GM21528 (cell line): ENCODE results near the gene E4F1.

ENCODE experiments used
- ATAC-seq: cut with Tn5 transposase; IDR thresholded peaks from one replicate; pipeline ENCODE4 v1.9.1; 2021; ENCODE audit warnings: mild to moderate bottlenecking, moderate library complexity; ENCODE audit not compliant: unreplicated experiment, low FRiP score

The E4F1 gene

DNA sequence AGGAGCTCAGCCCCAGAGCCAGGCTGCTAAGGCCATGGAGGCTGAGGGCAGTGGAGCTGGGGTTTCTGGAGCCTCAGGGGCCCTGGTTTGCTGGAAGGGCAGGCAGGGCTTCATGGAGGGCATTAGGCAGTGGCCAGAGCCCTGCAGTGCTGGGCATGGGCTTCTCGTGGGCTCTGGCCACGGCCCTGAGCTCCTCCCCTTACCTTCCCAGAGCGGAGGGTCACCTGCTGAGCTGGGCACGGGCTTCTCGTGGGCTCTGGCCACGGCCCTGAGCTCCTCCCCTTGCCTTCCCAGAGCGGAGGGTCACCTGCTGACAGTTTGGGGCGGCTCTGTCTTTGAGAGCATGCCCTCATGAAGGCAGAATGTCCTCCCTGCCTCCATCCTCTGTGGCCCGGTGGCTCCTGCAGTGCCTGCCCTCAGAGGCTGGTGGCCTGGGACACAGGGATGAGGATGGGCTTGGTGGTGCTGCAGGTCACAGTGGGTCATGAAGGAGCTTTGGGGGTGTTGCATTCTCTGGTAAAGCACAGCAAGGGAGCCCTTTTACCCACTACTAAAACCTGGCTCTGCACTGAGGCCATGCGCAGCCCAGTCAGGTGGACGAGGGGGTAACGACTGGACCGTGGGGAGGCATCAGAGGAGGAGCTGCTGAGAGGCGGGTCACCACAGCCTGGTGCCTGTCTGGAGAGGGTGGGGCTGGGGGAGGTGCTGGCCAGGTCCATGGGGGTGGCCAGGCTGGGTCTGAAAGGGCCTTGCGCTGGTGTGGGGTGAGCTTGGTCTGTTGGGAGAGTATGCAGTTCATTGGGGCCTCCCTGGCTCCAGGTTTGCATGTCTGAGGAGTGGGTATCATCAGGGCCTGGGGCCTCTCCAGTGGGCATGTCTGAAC lies 47.4 kb downstream of the E4F1 start:
- no peak for ATAC-seq

DNA sequence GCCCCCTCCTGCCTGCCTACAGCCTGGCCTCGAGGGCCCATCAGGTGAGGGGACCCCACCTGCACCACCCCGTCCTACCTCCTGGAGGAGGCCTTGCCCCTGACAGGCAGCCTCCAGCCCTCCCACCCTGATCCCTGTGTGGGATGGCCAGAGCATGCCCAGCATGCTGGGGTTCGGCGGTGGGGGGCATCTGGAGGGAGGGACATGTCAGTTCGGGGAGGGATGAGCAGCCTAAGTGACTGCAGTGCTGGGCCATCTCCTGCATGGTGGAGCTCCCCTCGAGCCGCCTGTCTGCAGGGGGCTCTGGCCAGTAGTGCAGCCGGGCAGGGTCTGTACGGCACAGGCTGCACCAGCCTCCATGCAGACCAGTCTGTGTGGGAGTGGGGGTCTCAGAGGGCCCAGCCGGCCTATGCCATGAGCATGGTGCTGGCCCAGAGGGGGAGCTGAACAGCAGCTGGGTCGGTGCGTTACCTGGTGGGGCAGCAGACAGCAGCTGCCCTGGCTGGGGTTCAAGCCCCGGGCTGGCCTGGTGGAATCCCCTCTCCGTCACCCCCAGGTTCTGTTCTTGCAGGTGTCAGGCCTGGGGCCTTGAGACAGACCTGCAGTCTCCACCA lies 48.6 kb downstream of the E4F1 start:
- ATAC-seq = no peak

DNA sequence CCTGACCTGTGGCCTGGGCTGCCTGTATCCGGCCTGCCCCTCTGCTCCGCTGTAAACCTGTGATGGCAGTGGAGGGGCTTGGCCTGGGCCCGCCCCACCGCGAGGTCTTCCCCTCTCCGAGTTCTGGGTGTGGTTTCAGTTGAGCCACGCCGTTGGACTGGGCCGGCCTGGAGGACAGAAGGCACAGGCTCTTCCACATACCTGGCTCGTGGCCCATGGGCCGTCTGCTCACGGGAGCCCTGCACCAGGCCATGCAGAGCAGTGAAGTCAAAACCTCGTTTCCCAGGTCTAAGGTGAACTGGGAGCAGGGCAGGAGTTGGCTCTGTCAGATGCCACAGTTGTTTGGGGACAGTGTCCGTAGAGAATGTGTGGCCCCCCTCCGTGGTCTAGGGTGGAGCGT lies 50.1 kb downstream of the E4F1 start:
- no peak for ATAC-seq

DNA sequence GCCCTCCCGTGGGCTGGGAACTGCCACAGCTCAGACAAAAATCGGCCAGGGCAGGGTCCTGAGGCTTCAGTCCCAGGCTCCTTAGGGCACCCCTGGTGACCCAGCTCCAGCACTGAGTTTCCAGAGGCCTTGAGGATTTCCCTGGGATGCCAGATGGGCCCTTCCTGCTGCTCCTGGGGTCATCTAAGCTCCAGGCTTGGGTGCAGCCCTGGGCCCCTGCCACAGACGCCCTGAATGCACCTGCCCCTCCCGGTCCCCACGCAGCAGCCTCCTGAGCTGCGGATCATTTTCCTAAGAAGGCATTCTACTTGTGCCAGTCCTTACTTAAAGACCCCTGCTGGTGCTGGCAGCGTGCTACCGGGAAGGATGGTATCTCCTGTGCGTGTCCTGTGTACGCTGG lies 50.5 kb downstream of the E4F1 start:
- no peak for ATAC-seq

DNA sequence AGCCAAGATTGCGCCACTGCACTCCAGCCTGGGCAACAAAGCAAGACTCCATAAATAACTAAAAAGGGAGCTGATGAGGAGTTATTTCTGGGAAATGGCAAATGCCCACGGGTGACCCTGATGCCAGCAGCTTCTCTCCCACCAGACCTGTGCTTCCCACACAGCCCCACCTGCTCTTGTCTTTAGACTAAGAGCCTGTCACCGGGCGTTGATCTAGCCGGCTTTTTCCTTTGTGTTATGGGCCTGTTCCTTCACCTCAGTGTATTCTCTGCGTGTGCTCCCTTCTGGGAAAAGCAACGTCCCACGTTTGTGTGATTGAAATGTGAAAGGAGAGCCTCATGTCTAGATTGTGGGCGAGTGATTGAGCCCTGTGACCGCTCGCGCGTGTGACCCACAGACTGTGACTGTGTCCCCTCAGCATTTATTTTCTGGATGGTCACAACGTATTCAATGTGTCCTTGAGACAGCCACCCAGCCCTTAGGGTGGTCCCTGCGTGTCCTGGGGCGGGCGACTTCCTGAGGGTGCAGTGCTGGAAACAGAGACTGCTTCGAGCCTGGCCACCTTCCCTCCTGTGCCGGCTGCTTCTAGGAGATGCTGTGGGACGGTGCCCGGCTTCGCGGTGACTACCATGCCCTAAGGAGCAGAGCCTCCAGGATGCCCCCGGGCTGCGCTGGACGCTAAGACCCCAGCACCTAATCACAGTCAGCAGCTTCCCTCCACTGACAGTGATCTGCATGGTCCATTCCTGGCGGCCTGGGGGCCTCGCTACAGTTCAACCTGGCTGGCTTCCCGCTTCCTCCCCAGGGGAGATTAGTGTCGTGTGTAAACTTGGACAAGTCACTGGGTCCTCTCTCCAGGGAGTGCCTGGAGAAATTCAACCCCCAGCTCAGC lies 52.3 kb downstream of the E4F1 start:
- ATAC-seq = no peak

DNA sequence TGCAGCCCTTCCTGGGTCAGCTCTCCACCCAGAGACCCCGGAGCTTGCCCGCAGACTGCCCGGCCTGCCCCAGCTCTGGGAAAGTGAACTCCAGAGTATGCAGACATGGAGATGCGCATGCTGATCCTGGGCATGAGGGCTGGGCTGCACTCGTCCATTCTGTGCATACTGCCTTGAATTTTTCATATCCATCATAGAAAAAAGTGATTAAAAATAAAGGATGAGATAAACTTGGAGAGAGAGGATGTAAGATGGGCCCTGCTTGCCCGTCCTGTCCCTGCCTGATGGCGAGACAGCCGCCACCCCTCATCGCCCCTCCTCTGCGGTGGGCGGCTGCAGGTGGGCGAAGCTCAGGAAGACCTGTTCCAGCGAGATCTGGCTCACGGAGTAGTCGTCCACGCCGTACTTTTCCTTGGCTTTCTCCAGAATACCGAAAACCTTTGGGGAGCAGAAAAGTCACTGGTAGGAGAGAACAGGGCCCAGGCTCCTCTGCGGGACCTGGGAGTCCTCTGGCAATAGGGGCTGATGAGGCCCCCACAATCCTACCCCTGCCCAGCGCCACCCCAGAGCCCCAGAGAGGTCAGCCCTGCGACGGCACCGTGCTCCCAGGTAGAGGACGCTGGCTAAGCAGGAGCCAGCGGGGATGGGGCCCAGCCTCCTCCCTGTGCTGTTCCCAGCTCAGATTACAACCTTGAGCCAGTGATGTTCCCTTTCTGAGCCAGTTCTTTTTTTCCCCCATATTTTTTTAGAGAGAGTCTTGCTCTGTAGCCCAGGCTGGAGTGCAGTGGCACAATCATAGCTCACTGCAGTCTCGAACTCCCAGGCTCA lies 53.2 kb downstream of the E4F1 start:
- ATAC-seq = no peak

DNA sequence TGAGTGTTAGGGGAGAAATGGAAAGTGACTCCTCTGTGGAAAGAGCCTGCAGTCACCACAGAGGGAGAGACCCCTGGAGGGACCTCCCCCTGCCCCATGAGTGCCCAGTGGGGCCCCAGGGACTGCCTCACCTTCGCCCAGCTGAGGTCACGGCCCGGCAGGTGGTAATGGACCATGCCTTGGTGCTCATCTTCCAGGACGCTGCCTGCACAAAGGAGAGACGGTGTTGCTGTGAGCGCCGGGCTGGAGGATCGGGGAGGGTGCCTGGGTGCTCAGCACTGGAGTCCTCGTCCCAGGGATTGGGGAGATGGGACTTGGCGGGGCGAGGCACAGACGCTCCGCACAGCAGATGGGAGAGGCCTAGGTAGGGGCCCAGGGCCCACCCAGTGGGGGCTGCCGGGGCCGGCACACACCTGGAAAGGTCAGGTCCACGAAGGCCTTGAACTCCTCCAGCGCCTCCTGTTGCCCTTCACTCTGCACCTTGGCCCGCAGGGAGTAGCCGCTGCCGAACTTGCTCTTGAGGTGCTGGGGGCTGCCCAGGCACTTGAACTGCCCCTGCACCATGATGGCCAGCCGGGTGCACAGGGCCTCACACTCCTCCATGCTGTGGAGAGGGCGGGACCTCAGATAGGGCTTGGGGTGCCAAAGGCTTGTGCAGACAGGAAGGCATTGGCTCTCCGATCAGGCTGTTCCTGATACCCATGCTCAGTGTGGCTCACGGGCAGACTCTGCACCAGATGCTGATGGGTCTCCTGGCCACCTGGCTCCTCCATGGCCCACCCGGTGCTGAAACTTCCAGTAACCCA lies 54.3 kb downstream of the E4F1 start:
- ATAC-seq = no peak

DNA sequence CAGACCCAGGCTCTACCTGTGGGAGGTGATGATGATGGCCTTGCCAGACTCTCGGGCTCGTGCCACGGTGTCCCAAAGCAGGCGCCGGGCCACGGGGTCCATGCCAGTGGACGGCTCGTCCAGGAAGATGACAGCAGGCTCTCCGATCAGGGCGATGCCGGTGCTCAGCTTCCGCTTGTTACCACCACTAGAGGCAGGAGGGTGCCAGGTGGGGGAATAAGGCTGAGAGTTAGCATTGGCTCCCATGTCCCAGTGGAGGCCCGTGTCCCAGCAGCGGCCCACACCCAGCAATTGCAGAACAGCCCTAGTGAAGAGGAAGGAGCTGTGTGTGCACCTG lies 54.8 kb downstream of the E4F1 start:
- no peak for ATAC-seq

DNA sequence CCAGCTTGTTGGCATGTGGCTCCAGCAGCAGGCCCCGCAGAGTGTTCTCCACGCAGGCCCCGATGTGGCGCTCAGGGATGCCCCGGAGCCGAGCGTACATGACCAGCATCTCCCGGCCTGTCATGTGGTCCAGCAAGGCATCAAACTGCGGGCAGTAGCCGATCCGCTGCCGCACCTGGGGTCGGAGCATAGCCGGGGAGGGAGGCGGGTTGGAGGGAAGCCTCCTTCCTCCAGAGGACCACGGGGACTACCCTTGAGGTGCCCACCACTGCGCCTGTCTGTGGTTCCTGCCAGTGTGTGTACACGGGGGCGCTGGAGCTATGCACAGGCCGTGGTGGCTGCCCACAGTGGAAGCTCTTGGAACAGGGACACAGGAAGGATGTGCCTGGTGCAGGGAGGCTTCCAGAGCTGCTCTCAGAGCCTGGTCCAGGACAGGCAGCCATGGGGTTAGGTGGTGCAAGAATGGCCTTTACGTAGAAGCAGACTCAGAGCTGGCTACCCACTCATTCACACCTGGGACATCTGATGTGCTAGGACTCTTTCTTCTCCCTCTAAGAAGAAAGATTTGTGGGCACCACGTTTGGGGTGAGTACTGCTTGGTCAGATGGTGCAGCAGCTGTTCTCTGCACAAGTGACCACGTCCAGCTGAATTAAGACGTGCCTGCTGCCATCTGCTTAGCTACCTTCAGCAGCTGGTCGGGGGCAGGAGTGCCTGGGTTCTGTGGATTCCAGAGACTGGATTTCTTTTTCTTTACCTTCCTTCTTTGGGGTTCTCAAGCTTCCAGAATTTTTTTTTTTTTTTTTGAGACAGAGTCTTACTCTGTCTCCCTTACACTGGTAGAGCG lies 55.8 kb downstream of the E4F1 start:
- ATAC-seq = no peak

DNA sequence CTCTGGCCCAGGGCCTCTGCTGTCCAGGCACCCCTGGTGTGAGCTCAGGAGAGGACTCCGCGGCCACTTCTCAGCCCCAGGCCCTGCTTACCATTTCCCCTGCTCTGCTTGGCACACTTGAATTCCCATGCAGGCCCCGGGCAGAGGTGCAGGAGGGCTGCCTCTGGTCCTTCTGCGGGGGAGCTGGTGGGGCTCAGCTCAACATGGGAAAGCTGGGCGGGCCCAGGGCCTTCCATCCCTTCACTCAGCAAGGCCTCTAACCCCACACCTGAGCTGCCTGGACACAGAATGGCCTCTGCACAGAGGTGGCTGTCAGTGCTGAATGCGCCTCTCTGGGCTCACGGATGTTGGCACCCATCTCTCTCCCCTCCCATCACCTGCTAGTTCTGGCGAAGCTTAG lies 57.1 kb downstream of the E4F1 start:
- no peak for ATAC-seq

DNA sequence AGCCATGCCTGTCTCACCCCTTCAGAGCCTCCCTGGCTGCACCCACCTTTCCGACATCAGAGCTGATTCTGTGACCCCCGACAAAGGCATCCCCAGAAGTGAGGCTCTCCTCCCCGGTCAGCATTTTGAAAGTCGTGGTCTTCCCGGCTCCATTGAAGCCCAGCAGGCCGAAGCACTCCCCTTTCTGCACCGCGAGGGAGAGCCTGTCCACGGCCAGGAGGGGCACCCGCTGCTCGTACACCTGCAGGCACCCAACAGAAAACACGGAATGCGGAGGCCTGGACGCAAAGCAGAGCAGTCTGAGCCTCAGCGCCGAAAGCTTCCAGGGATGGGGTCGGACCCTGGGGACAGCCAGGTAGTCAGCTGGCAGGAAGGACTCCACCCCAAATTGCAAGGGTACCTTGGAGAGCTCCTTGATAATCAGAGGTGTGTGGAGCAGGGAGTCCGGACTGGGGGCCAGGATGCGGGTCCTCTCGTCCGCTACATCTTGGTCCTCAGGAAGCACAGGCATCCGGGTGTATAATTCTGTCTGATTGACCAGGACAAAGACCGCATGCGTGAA lies 57.7 kb downstream of the E4F1 start:
- ATAC-seq = no peak

DNA sequence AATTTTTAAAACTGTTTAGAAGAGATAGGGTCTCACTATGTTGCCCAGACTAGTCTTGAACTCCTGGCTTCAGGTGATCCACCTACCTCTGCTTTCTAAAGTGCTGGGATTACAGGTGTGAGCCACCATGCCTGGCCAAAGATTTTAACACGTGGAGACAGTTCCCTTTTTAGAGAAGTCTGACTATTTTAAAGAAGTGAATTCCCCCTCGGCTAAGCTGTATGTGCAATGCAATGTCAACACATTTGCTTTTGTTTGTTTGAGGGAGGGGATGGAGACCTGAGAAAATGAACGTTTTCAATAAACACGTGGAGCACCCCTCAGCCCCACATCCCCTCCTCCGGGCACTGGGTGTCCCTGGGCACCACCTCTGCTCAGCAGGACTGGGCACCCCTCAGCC lies 58.9 kb downstream of the E4F1 start:
- no peak for ATAC-seq

DNA sequence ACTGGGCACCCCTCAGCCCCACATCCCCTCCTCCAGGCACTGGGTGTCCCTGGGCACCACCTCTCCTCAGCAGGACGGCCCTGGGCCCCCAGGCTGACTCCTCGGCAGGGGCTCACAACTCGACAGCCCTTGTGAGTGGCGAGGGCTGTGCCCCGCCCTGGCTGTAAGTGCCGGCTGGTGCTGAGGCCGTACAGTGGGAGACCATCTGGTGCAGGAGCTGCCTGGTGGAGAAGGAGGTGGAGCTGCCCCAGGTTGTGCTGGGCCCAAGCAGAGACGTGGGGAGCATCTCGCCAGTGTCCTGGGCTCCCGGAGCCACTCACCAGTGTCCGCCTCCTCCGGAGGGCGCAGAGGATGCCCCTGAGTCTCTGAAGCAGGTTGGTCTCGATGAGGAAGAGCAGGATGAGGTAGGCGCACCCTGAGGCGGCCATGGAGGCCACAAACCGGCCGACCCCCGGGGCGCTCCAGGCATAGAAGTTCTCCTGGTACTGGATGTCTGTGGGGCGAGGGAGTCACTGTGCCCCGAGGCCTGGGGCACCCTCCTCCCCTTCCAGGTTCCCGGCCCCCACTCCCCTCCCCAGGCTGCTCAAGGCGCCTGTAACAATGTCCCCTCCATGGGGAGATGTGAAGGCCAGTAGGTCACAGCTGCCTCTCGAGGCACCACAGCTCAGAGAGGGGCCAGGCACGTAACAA lies 59.6 kb downstream of the E4F1 start:
- no peak for ATAC-seq

DNA sequence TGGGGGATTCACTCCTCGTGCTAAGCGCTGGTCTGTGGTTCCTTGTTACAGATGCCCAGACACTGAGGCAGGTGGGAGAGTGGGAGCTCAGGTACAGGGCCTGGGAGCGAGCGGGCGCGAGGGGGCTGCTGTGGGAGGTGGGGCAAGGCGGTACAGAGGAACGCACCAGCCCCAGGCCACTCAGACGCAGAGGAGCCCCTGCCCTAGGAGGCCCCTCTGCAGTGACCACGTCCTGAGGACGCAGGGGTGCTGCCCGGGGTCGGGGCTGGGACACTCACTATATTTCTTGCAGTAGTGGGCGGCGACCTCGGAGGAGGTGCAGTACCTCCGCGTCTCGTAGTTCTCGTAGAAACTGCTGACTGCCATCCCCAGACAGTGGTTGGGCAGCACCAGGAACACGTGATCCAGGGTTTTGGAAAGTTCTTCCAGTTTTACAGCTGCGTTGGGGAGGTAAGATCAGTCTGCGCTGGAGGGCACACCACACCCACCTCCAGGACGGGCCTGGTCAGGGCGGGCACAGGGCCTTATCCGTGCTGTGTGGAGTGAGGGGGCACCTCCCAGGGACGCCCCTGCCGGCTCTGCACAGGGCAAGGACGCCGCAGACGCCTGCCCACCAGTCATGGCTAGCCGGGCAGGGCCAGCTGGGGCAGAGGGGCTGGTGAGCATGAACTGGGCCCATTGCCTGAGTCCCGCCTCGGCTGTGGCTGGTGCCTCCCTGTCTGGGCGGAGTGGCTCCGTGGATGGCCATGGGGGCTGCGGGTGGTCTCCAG lies 60.8 kb downstream of the E4F1 start:
- no peak for ATAC-seq

DNA sequence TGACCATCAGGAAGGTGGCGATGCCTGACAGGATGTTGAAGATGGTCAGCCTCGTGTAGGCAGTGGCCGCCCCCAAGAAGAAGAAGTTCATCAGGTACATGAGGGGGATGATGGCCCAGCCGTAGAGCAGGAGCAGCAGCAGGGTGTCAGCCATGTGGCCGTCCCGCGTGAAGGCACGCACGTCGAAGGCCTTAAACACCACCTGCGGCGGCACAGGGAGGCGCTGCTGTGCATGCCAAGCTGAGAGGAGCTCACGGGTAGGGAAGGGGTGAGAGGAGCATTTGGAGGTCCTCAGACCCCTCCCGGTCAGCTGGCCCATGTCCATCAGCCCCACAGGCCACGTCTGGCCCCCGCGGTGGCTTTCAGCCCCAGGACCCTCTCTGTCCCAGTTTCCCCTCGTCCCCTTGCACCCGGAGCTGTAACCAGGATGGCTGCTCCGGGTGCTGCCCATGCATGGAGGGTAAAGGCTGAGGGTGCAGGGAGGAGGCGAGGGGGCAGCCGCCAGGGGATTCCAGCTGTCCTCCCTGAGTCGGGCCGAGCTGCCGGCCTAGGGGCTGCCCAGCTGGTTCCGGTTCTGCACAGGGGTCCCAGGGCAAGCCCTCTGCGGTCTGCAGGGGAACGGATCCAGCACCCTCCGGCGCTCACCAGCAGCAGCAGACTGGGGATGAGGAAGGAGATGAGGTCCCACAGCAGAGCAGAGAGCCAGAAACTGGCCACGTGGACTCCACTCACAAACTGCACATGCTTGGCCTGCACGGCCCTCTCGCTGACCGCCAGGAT lies 61.6 kb downstream of the E4F1 start:
- ATAC-seq = no peak
